Stimulated activated CD8-positive, alpha-beta memory T cell treated with anti-CD3 and anti-CD28 coated beads, Interleukin-2, amount 100 ng/mL, for 1 hour (primary cell): ENCODE measurements around the gene CAMTA1.

Source experiments
- DNase-seq, 2 donors: peaks; one replicate each; pipeline ENCODE4 v3.0.0-alpha.2; 2020; ENCODE audit warnings: low read depth in 2 of 2

CAMTA1 gene

GRCh38 chr1:7491818-7492173, 706.5 kb downstream of the CAMTA1 start:
- no peak for DNase-seq

- no peak for DNase-seq
These were observed 708.6 kb downstream of the CAMTA1 start for GRCh38 chr1:7493711-7494454.

- DNase-seq: no peak
These were observed 710.7 kb downstream of the CAMTA1 start for GRCh38 chr1:7495962-7496361.

GRCh38 chr1:7497107-7497637, 711.9 kb downstream of the CAMTA1 start:
- no peak for DNase-seq

GRCh38 chr1:7500381-7501083, 715.3 kb downstream of the CAMTA1 start:
- DNase-seq: no peak

- DNase-seq: no peak
These were observed 715.8 kb downstream of the CAMTA1 start for GRCh38 chr1:7501084-7501491.

GRCh38 chr1:7501723-7502603, 716.7 kb downstream of the CAMTA1 start:
- DNase-seq: no peak

- DNase-seq: no peak
These were observed 718.6 kb downstream of the CAMTA1 start for GRCh38 chr1:7503691-7504437.

GRCh38 chr1:7504438-7504720, 719.1 kb downstream of the CAMTA1 start:
- DNase-seq: no peak

GRCh38 chr1:7505094-7505770, 720.0 kb downstream of the CAMTA1 start:
- DNase-seq: no peak

- no peak for DNase-seq
These were observed 720.7 kb downstream of the CAMTA1 start for GRCh38 chr1:7505771-7506453.

GRCh38 chr1:7506454-7507284, 721.4 kb downstream of the CAMTA1 start:
- no peak for DNase-seq

GRCh38 chr1:7507285-7508019, 722.2 kb downstream of the CAMTA1 start:
- DNase-seq: no peak

GRCh38 chr1:7508052-7508933, 723.0 kb downstream of the CAMTA1 start:
- no peak for DNase-seq

GRCh38 chr1:7508934-7509519, 723.8 kb downstream of the CAMTA1 start:
- DNase-seq: no peak

GRCh38 chr1:7509598-7509997, 724.3 kb downstream of the CAMTA1 start:
- DNase-seq: no peak

GRCh38 chr1:7510389-7510931, 725.2 kb downstream of the CAMTA1 start:
- DNase-seq: no peak
